HG03097 (cell line): Measurements from ENCODE around the gene MYDGF.
"Not testable (repeated sequence)": the region's sequence is repeated elsewhere in the genome, so short reads cannot be mapped to it uniquely, and the experiment has no call there.

ENCODE experiments used
- ATAC-seq: cut with Tn5 transposase; IDR thresholded peaks from one replicate; pipeline ENCODE4 v1.9.1; 2021; ENCODE audit not compliant: unreplicated experiment, low FRiP score

The MYDGF gene

DNA sequence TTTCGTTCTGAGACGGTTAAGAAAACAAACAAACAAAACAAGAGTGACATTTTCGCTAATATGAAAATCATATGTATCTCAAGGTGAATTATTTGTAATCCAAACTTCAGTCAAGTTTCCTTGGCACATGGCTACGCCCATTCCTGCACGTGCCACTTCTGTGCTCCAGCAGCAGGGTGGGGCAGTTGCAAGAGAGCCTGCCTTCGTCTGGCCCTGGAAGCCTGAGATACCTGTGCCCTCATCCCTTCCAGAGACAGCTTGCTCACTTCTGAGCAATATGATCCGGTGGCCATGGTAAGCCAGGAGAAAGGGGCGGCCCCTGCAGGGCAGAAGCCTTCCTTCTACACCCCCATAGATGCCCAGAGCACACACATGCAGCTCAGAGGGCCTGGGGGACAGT lies 31.4 kb upstream of the MYDGF start:
- ATAC-seq, result no peak

- ATAC-seq, result no peak
Observed at GRCh38 chr19:4700693-4700970, 30.5 kb upstream of the MYDGF start.

- ATAC-seq, result no peak
Observed at GRCh38 chr19:4699826-4700692, 29.9 kb upstream of the MYDGF start.

DNA sequence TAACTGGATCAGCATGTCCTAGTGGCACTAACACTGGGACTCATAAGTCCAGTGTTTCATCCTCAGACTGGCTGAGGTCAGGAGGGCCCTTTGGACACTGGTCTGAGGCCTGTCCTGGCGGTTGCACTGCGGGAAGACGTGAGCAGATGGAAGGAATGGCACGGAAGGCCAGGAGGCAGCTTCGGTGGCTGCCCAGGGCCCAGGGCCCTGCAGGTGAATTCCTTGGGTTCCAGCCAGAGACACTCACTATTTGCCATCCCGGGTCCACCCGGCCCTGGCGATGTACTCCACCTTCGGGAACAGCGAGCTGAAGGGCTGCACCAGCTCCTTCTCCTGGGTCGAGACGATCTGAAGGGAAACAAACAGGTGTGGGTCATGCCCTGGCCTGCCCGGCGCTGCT lies 27.2 kb upstream of the MYDGF start:
- no peak for ATAC-seq

- no peak for ATAC-seq
Observed at GRCh38 chr19:4695224-4695731, 25.1 kb upstream of the MYDGF start.

DNA sequence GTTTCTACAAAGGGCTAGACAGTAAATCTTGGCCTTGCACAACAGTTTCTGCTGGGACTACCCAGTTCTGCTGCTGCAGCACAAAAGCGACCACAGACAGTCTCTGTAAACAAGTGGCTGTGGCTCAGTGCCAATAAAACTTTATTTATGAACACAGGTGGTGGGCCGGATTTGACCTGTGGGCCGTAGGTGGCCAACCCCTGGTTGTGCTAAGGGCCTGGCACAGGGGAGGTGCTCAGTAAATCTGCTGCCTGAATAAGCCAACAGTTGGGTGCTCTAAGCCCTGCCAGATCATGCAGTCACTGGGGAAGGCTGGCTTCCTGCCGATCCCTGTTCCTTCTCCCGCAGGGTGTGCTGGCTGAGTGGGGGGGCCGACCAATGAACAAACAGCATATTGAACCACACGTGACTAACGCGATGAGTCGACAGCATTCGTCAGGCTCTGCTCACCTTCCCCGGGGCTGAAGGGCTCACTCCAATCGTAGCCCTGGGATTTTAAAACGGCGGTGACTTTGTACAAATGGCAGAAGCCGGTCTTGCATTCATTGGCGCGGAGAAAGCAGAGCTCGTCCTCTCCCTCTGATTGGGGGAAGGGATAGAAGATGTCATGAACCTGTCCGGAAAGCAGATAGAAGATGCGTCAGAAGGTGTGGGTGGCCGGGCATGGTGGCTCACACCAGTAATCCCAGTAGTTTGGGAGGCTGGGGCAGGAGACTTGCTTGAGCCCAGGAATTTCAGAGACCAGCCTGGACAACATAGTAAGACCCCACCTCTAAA lies 24.3 kb upstream of the MYDGF start:
- ATAC-seq, result no peak

DNA sequence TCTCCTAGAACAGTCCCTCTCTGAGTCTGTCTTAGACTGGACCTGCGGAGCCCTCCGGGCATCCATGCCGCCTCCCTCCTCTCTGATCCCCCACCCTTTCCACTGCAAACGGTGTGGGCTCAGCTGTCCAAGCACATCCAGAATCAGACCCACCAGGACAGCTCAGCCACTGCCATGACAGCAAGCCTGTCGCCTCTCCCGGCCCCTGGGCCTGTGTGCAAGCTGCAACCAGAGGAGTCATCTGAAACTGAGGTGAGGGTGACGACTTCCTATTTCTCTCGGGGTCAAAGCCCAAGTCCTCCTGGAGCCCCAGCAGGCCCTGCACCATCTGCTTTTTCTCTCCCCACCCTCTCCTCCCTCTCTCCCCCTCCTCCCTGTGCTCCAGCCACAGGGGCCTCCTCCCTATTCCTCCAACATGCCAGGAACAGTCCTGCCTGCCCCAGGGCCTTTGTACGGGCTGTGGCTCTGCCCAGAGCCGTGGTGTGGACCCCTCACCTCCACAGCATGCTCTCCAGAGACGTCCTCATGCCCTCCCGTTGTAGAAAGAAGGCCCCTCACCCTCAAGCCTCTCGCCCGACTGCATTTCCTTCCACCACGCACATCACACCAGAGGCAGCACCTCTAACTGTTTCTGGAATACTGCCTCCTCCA lies 23.5 kb upstream of the MYDGF start:
- ATAC-seq, result no peak

DNA sequence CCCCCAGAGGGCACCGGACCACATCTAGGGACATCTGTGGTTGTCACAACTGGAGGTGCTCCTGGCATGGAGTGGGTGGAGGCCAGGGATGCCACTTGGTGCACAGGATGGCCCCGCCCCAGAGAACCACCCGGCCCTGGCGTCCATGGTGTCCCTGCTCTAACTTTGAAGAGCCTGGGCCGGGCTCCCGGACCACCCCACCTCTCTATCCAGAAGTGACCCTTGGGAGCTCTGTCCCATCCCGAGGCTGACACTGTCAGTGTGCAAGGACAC lies 22.9 kb upstream of the MYDGF start:
- no peak for ATAC-seq

- ATAC-seq, result no peak
Observed at GRCh38 chr19:4692251-4693077, 22.3 kb upstream of the MYDGF start.

DNA sequence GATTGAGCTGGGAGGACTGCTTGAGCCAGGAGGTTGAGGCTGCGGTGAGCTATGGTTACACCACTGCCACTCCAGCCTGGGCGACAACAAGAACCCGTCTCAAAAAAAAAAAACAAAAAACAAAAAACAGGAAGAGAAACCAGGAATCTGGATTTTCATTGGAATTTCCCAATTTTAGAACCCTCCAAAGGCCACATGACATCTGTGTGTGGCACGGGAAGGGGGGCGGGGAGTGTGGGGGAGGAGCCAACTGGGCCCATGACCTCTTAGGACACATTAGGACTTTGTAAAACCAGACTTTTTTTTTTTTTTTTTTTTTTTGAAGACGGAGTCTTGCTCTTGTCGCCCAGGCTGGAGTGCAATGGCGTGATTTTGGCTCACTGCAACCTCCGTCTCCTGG lies 21.2 kb upstream of the MYDGF start:
- no peak for ATAC-seq

DNA sequence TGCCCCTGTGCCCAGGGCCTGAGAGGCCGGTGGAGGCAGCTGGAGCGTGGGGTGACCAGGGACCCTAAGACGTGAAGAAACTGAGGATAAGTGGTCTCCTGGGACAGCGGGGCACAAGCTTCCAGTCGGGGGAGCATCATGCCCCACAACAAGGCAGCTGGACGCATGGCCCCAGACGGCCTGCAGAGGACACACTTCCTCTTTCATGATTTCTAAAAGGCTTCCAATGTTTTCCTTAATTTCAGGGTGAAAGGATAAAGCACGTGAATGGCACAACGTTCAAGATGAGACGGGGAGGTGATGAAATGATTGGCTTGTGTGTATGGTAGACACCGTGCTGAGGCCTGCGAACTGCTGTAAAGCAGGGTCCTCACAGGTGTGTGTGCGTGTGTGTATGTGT lies 20.2 kb upstream of the MYDGF start:
- ATAC-seq, result no peak

GRCh38 chr19:4689403-4689802 lies 19.3 kb upstream of the MYDGF start:
- ATAC-seq, result no peak

DNA sequence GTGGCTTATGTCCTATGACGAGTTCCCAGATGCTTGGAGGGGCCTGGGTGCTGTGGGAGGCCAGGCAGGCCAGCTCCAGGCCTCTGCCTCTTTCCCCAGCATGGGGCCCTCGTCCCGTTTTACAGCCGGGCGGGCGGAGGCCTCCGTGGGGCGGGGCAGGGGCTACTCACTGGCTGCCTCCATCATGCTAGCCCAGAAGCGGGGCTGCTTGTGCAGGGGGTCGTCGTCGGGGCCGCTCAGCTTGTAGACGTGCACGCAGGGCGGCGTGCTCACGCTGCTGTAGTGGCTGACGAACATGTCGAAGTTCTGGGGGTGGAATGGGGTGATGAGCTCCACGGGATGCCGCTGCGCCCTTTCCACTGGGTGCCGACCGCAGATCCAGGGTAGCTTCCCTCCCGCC lies 18.4 kb upstream of the MYDGF start:
- no peak for ATAC-seq

GRCh38 chr19:4687396-4687795 lies 17.3 kb upstream of the MYDGF start:
- no peak for ATAC-seq

DNA sequence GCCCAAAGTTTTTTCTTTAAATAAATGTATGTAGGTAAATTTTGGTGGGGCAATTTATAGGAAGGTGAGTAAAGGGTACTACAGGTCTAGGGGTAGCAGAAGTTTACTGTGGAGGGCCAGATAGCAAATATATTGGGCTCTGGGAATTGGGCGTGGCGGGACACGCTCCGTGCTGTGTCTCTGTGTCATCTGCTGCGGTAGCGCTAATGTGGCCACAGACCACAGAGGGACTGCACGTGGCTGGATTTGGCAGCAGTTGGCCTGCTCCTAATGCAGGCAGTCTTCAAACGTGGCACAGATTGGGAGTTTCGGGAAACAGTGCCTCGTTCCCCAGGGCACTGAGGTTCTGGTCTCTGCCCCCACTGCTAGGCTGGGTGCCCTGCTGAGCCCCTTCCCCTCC lies 16.6 kb upstream of the MYDGF start:
- no peak for ATAC-seq

DNA sequence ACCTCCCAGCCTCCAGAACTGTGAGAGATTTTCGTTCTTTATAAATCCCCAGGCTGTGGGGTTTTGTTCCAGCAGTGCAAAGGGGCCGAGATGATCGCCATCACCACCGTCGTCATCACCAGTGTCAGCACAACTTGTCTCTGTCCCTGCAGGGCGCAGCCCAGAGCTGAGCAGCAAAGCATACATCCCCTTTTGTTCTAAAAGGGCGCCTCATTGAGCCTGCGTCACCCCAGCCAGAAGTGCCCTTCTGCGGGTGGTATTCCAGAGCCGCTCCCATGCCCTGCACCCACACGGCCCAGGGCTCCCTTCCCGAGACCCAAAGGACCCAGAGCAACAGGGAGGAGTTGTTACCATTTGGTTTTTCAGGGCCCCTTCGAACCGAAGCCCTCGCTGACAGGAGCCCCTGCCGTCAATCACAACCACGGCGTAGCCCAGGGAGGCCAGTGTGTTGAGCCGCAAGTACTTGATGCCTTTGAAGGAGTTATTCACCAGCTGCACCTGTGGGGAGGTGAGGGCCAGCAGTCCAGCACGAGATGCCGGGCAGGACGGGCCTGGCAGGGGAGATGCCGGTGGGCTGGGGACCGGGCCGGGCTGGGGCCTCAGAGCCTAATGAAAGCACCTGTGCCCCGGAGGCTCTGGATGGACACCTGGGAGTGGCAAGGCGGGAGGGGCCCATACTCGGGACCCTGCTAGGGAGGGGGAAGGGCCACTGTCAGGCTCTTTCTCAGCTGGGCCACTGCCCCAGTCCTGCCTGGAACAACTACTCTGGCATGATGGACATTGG lies 14.4 kb upstream of the MYDGF start:
- ATAC-seq, result no peak

GRCh38 chr19:4682417-4683200 lies 12.5 kb upstream of the MYDGF start:
- ATAC-seq, result no peak

DNA sequence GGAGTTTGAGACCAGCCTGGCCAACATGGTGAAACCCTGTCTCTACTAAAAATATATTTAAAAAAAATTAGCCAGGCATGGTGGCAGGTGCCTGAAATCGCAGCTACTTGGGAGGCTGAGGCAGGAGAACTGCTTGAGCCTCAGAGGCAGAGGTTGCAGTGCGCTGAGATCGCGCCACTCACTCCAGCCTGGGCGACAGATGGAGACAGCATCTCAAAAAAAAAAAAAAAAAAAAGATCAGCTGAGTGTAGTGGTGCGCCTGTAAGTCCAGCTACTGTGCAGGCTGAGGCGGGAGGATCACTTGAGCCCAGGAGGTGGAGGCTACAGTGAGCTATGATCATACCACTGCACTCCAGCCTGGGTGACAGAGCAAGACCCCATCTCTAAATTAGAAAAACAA lies 9.9 kb upstream of the MYDGF start:
- not testable (repeated sequence) for ATAC-seq
